DND-41 (cell line): ENCODE results near the gene TCF12.

Experiments used
- ATAC-seq: fragments of 200-7000 bp; cut with Tn5 transposase; 3 replicates; pipeline ENCODE4 v1.9.1; 2021; ENCODE audit warnings: low read depth; ENCODE audit not compliant: insufficient read depth
- DNase-seq: peaks from one replicate; pipeline ENCODE4 v3.0.0-alpha.2; 2020
- H2AFZ ChIP-seq: 2 replicates; pipeline ENCODE4 v1.6.0; 2012; ENCODE audit warnings: low read depth, low read length
- H3K27ac ChIP-seq: 2 replicates; pipeline ENCODE4 v1.5.1; 2012; ENCODE audit warnings: low read length, inconsistent platforms
- H3K27me3 ChIP-seq: fragments of 200-600 bp; sonication (generic); 2 replicates; pipeline ENCODE4 v1.6.0; 2012; ENCODE audit warnings: low read length, mild to moderate bottlenecking, inconsistent platforms; ENCODE audit not compliant: insufficient read depth, poor library complexity
- H3K36me3 ChIP-seq: 2 replicates; pipeline ENCODE4 v1.5.1; 2012; ENCODE audit warnings: low read length, inconsistent platforms; ENCODE audit not compliant: insufficient read depth
- H3K4me1 ChIP-seq: 2 replicates; pipeline ENCODE4 v1.5.1; 2012; ENCODE audit warnings: mild to moderate bottlenecking, low read length; ENCODE audit not compliant: insufficient read depth
- H3K4me2 ChIP-seq: 2 replicates; pipeline ENCODE4 v1.6.0; 2012; ENCODE audit warnings: mild to moderate bottlenecking, moderate library complexity, low read length, inconsistent platforms; ENCODE audit not compliant: insufficient read depth
- H3K4me3 ChIP-seq, 2 experiments: fragments of 200-600 bp in 1 of 2; shearing (Covaris generic) in 1 of 2; 2 replicates each; pipeline ENCODE4 v1.5.1; 2012 to 2016; ENCODE audit warnings: inconsistent platforms in 2 of 2, low read length in 2 of 2, mild to moderate bottlenecking in 2 of 2, low read depth in 1 of 2, moderate library complexity in 1 of 2
- H3K79me2 ChIP-seq: 2 replicates; pipeline ENCODE4 v1.6.0; 2012; ENCODE audit warnings: low read length, inconsistent platforms; ENCODE audit not compliant: insufficient read depth
- H3K9ac ChIP-seq: 2 replicates; pipeline ENCODE4 v1.6.0; 2012; ENCODE audit warnings: low read depth, mild to moderate bottlenecking, inconsistent platforms, low read length, moderate library complexity
- H3K9me3 ChIP-seq: 2 replicates; pipeline ENCODE4 v1.5.1; 2012; ENCODE audit warnings: low read length, moderate library complexity, mild to moderate bottlenecking, inconsistent platforms; ENCODE audit not compliant: insufficient read depth, severe bottlenecking
- H4K20me1 ChIP-seq: 2 replicates; pipeline ENCODE4 v1.6.0; 2012; ENCODE audit warnings: low read length; ENCODE audit not compliant: insufficient read depth
- CTCF ChIP-seq: IDR thresholded peaks from 2 replicates; pipeline ENCODE4 v1.5.1; 2012; ENCODE audit warnings: borderline replicate concordance, low read length, moderate library complexity, mild to moderate bottlenecking; ENCODE audit not compliant: poor library complexity, severe bottlenecking; ENCODE audit errors: extremely low read depth
- EZH2 ChIP-seq: IDR thresholded peaks from 3 replicates; pipeline ENCODE4 v1.6.1; 2012; ENCODE audit warnings: borderline replicate concordance, low read depth, mild to moderate bottlenecking, moderate library complexity, low read length, inconsistent platforms; ENCODE audit not compliant: severe bottlenecking

The TCF12 gene

GRCh38 chr15:57056357-57056756 is 137.9 kb downstream of the TCF12 start:
- no peak for ATAC-seq
- no peaks in the 10 kb centered on the region for H3K4me1 ChIP-seq
- peaks cover 99% of the 10 kb centered on the region for H3K79me2 ChIP-seq

GRCh38 chr15:57057134-57057930 is 138.9 kb downstream of the TCF12 start:
- Histone ChIP-seq H3K4me1 (no peaks in the 10 kb centered on the region), H3K4me3 (no peak overlapping the region), H3K9me3 (no peaks in the 10 kb centered on the region), H3K36me3 (no peaks in the 10 kb centered on the region), H3K27me3 (no peaks in the 10 kb centered on the region), H4K20me1 (peaks cover 18% of the 10 kb centered on the region), H3K27ac (no peak overlapping the region), H2AFZ (no peak overlapping the region), H3K9ac (no peak overlapping the region), H3K79me2 (peaks cover 98% of the 10 kb centered on the region), H3K4me2 (no peak overlapping the region)
- ATAC-seq (no peak), DNase-seq (no peak)
- TF ChIP-seq EZH2 (no peak), CTCF (no peak)

More at GRCh38 chr15:57056357-57056756, 137.9 kb downstream of the TCF12 start:
- DNase-seq, result no peak
- Histone ChIP-seq H3K9me3 (no peaks in the 10 kb centered on the region), H2AFZ (no peak overlapping the region), H3K4me3 (no peak overlapping the region), H3K4me2 (no peak overlapping the region), H3K36me3 (no peaks in the 10 kb centered on the region), H3K9ac (no peak overlapping the region), H3K27ac (no peak overlapping the region), H3K27me3 (no peaks in the 10 kb centered on the region), H4K20me1 (peaks cover 22% of the 10 kb centered on the region)
- TF ChIP-seq EZH2 (no peak), CTCF (no peak)

- H3K9ac ChIP-seq, result no peak overlapping the region
- H3K4me2 ChIP-seq, result no peak overlapping the region
- H3K9me3 ChIP-seq, result no peaks in the 10 kb centered on the region
- H3K27me3 ChIP-seq, result no peaks in the 10 kb centered on the region
- DNase-seq, result no peak
- 0 out of 2 replicates have a peak, but pooled peaks cover 4% of the 10 kb centered on the region for H3K36me3 ChIP-seq
- H3K79me2 ChIP-seq, result peaks cover 97% of the 10 kb centered on the region
- no peak overlapping the region for H3K27ac ChIP-seq
- H3K4me3 ChIP-seq, result no peak overlapping the region
- no peak for TF ChIP-seq CTCF
- peaks cover 18% of the 10 kb centered on the region for H4K20me1 ChIP-seq
- H3K4me1 ChIP-seq, result no peaks in the 10 kb centered on the region
- H2AFZ ChIP-seq, result no peak overlapping the region
- no peak for ATAC-seq
Measured at GRCh38 chr15:57059026-57059660, 140.7 kb downstream of the TCF12 start.
